HG03039 (cell line): ENCODE results near the gene MRPL57.
"Not testable (repeated sequence)": the region's sequence is repeated elsewhere in the genome, so short reads cannot be mapped to it uniquely, and the experiment has no call there.

Experiments used
- ATAC-seq: cut with Tn5 transposase; IDR thresholded peaks from one replicate; pipeline ENCODE4 v1.9.1; 2021; ENCODE audit warnings: mild to moderate bottlenecking, moderate library complexity; ENCODE audit not compliant: unreplicated experiment

MRPL57 gene

DNA sequence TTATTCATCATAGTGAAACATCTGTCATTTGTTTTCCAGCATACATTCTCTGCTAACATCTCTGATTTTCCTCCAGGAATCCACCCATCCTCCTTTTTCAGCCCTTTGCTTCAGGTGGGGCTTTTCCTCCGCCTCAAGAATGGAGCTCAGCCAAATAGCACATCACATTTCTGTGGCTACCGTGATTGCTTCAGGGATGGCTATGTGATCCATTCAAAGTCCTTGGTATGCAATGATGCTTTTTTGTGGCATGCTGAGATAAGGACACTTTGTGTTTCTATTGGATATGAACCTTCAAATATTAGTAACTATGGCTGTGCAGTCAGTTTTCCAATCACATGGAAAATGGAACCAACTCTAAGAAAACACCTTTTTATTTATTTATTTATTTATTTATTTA, 18.3 kb downstream of the MRPL57 start:
- ATAC-seq, result not testable (repeated sequence)

DNA sequence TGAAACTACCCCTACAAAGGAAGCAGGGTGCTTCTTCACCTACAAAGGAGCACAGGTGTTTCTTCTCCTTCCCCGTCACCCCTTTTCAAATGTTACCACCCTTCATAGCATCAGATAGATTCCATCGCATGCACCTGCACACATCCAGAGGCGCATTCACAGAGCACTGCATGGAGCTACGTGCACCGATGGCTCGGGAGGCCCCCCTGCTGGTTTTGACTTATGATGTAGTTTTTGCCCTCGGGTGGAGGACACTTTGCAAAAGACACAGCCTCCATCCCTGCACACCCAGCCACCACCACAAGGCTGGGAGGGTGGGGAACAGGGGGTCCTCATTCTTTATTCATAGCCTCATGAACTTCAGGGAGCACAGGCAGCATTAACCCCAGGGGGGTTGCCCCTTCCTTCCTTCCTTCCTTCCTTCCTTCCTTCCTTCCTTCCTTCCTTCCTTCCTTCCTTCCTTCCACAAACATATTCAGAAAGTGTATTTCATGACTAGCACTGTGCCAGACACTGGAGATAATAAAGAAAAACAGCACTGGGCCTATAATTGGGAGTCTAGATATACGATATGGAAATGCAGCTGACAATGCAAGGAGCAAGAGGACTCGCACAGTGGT, 21.3 kb downstream of the MRPL57 start:
- not testable (repeated sequence) for ATAC-seq

- ATAC-seq, result not testable (repeated sequence)
Measured at GRCh38 chr13:21198391-21198790, 21.9 kb downstream of the MRPL57 start.

DNA sequence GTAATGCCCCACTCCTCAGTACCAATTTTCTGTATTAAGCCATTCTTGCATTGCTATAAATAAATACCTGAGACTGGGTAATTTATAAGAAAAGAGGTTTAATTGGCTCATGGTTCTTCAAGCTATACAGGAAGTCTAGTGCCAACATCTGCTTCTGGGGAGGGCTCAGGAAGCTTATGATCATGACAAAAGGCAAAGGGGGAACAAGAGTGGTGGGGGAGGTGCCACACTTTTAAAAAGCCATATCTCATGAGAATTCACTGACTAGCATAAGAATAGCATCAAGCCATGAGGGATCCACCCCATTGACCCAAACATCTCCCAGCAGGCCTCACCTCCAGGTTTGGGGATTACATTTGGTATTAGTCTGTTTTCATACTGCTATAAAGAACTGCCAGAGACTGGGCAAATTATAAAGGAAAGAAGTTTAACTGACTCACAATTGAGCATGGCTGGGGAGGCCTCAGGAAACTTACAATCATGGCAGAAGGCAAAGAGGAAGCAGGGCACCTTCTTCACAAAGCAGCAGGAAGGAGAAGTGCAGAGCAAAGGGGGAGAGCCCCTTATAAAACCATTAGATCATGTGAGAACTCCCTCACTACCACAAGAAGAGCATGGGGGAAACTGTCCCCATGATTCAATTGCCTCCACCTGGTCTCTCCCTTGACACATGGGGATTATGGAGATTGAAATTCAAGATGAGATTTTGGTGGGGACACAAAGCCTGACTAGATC, 25.2 kb downstream of the MRPL57 start:
- not testable (repeated sequence) for ATAC-seq

DNA sequence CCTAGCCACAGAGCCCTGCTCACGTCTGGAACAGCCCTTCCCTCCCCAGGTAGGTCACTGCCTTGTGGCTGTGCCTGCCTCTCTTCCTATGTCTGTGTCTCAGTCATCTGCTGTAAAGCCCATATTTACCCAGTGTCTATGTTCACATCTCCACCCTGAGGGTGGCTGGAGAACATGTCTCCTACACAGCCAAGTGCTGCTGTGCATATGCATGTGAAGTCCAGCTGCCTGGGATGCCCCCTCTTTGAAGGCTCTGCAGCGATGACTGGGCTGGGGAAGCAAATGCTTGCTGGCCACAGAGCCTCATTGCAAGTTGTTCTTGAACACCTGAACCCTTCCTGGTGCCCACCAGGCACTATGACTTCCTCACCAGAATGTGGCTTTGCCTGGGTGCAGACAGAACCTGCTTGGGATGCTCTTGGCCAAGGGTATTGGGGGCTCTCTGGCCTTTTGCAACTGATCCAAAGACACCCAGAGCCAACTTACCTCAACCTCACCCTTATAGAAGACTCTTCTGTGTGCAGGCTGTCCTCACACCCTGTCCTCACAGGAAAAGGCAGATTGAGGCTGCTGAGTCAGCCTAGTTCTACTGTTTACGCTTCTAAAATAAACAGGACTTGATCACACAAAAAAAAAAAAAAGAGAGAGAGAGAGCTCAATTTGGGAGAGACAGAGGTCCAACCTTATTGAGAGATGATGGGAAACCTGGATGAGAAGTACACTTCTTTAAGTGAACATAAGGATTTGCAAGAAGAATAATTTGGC, 26.5 kb downstream of the MRPL57 start:
- ATAC-seq, result no peak

DNA sequence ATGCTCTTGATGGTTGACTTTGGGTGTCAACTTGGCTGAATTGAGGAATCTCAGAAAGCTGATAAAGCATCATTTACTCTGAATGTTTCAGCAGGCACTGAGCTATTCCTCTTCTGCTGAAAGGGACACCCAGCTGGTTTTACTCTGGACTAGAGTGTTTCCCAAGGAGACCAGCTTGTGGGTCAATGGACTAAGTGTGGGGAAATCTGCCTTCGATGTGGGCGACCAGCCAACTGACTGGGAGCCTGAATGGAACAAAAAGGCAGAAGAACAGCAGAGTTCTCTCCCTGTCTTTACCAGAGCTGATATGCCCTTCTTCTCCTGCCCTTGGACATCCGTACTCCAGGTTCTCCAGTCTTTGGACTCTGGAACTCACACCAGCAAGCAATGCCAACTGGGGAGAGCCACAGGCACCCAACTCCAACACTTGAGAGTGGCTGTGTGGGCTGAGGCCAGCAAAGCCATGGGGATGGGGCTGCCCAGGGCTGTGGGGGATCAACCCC, 32.2 kb downstream of the MRPL57 start:
- no peak for ATAC-seq

- ATAC-seq, result no peak
Measured at GRCh38 chr13:21212138-21212775, 35.8 kb downstream of the MRPL57 start.

DNA sequence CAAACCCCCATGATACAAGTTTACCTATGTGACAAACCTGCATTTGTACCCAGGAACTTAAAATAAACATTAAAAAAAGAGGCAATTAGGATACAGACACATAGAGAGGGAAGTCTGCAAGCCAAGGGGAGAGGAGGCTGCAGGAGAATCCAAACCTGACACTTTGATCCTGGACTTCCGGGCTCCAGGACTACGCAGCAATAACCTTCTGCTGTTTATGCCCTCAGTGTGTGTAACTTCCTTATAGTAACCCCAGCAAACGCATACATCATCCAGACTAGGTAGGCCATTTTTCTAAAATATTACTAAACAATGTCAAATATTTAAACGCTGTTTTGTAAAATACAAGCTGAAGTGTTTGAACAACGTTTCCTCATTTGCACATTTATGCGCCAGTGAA, 39.0 kb downstream of the MRPL57 start:
- ATAC-seq, result not testable (repeated sequence)

- no peak for ATAC-seq
Measured at GRCh38 chr13:21216332-21216731, 39.9 kb downstream of the MRPL57 start.

DNA sequence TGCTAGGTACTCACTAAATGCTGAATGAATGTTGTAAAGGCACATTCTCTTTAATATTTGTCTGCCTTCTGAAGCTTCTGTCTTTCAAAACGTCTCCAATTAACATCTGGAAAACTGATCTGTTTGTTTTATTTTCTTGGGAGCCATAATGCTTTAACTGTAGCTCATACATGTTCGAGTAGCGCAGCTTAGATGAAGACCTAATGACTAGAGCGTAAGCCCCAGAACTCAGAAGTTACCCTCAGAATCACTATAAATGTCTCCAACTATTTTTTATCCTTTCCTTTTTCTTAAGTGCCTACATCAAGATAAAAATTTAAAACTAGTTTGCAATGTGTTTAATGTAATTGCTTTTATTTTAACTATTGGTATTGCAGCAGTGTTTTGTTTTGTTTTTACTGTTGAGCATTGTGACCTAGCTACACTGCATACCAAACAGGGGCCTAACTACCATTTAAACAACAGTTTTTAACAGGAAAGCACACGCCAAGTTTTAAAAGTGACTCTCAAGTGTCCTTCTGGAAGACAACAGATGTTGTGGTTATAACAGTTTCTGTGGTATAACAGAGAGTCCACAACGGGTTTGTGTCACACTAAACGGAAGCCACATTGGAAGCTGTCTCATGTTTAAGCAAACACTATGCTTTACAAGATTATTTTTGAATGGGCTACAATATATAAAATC, 42.0 kb downstream of the MRPL57 start:
- ATAC-seq, result peak; percentile 96

DNA sequence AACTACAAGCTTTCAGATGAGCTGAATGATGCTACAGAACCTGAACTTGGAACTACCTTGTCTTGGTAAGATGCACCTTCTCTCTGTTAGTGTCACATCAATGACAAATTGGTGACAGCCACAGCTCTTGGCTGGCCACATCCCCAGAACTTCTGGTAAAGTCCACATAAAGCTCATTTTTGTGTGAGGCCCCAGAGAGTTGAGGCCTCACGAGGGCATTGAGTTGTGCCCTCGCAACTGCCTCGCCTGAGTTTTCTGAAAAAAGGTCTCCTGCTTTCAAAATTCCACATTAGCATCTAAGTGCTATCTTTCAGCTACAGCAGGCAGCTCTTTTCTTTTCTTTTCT, 42.6 kb downstream of the MRPL57 start:
- ATAC-seq, result no peak

DNA sequence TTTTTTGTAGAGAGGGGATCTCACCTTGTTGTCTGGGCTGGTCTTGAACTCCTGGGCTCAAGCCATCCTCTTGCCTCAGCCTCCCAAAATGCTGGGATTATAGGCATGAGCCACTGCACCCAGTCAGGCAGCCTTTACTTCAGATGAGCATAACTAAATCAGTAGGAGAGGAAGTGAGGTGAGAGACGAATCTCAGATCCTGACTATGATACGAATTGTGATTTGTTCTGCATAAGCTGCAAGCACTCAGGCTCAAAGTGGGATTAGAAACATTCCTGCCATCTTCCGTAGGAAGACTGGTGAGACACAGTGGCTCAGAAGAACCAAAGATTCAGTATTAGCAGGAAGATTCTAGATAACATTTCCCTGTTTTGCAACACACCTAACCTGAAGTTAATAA, 43.3 kb downstream of the MRPL57 start:
- not testable (repeated sequence) for ATAC-seq

DNA sequence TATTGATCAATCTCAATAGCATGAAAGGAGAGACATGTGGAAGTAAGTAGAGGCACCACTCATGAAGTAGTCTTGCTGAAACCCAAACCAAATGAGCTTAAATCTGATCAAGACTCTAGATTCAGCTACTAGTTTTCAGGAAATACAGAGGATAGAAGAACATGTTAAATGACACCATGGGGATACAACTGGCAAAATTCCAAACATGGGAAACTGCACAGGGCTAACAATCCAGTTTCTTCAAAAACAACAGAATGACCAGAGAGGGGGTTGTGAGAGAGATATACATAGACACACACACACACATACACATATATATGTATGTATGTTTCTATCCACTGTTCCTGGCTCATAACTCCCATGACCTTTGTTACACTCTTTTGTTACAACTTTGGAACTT, 44.8 kb downstream of the MRPL57 start:
- no peak for ATAC-seq

DNA sequence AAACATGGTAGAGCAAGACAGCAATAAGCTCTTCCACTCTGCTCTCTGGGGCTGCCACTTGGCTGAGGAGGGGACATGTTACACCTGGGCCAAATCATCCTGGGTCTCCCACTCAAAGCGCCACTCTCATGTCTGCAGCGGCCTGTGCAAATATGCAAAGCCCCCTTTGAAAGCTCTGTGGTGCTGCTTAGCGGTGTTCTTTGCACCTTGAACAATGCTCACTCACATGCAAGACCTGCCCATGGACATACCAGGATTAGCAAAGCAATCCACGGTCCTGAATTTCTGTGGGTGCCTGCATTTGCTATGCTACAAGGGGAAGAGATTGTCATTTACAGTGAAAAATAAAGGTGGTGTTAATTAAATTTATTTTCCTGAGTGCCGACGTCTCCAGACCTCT, 48.6 kb downstream of the MRPL57 start:
- ATAC-seq, result no peak

DNA sequence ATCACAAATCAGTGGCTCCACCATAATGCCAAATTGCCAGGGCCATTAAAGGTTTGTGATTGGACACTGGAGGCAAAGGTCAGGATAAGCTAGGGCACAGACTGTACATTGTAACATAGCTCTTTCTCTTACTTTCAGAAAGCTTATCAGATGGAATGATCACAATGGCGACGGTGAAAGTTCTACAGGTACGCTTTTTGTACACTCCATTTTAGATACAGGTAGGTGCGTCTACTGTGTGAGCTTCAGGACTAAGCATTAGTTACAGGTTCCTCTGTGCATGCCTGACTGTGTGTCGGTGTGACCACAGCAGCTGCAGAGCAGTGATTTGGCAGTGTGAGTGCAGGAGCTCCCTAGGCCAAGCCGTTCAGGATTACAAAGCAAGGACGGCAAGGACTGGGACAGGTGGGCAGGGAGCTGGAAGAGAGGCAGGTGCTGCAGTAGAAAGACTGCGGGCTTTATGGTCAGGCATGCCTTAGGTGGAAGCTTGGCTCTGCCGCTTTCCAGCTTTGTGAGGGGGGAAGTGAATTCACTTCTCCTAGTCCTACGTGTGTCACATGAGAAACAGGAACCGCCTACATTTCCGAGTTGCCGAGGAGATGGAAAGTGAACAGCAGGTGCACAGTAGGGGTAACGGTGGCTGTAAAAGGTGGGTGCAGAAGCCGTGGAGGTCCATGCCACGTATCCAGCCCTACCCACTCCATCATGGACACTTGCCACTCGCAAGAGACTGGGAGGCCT, 49.6 kb downstream of the MRPL57 start:
- no peak for ATAC-seq

- no peak for ATAC-seq
Measured at GRCh38 chr13:21227917-21228316, 51.5 kb downstream of the MRPL57 start.
